HG02798 (cell line): ENCODE data around the gene FTCD.
"Not testable (repeated sequence)": the region's sequence is repeated elsewhere in the genome, so short reads cannot be mapped to it uniquely, and the experiment has no call there.

Experiments used
- ATAC-seq: cut with Tn5 transposase; IDR thresholded peaks from one replicate; pipeline ENCODE4 v1.9.1; 2021; ENCODE audit warnings: mild to moderate bottlenecking; ENCODE audit not compliant: unreplicated experiment, poor library complexity

The FTCD gene

DNA sequence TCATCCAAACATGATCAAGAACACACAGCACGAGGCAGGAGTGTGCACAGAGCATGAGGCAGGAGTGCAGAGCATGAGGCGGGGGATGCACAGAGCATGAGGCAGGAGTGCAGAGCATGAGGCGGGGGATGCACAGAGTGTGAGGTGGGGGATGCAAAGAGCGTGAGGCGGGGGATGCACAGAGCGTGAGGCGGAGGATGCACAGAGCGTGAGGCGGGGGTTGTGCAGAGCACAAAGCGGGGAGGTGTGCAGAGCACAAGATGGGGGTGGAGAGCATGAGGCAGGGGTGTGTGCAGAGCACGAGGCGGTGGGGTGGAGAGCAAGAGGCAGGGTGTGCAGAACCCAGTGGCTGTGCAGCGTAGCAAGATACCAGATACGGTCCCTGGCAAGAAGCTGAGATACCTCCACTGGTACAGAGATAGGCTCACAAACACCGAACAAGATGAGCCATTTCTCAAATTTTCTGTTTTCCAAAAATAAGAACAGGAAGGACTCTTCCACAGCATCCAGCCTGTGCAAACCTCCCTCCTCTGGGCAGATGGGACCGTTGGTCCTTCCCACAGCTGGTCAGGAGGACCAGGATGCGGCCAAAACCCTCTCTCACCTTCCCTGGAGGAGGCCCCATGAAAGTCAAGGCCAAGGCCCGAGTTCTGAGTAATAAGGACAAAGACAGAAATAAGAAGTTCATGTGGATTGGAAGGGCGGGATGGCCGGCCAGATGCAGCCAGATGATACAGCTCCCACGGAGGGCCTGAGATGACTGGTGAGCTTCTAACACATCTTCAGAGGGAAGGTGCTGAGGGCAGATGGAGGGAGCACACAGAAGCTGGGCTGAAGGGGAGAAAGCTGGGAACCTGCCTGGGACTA is 16.9 kb upstream of the FTCD start:
- no peak for ATAC-seq

GRCh38 chr21:46171585-46171984 is 16.2 kb upstream of the FTCD start:
- ATAC-seq: no peak

- not testable (repeated sequence) for ATAC-seq
These were observed 15.2 kb upstream of the FTCD start for GRCh38 chr21:46170436-46171193.

DNA sequence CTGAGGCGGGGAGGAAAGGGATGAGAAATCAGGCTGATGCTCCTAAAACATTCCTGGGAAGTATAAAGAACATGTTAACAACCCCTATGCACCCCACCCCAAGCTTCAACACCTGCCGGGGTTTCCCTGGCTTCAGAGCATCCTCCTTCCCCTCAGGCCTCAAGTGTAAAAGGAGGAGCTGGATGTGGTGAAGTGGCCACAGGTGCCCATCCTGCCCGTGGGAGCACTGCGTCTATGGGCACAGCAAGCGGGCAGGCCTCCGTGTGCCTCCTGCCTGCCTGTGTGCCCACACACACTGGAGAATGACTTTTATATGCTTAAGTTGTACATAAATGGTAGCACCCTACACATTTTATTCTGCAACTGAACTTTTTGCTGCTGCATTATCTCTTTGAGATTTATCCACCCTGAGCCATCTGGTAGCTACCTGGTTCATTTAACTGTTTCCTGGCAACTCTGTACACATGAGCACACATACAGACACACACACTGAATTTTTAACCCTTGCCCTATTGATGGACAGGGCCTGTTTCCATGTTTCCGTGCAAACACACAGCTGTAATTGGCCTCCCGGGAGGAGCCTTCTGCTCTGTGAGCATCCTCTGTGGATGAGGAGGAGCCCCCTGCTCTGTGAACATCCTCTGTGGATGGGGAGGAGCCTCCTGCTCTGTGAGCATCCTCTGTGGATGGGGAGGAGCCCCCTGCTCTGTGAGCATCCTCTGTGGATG is 13.4 kb upstream of the FTCD start:
- ATAC-seq: no peak

GRCh38 chr21:46168238-46168637 is 12.9 kb upstream of the FTCD start:
- ATAC-seq: no peak

DNA sequence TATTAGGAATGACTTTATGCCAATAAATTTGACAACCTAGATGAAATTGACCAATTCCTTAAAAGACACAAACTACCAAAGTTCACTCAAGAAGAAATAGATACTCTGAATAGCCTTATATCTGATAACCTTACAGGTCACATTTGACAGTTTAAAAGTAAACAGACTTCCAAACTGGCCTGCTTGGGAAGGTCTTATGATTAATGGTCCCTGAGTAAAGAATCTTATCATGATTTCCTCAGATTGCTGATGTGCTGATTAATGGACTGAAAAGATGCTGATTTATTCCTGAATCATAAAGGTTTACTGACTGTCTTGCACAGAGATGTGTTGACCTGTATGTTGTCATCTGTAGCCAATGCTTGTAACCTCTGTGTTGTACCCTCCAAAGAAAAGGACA is 9.7 kb upstream of the FTCD start:
- ATAC-seq: no peak

DNA sequence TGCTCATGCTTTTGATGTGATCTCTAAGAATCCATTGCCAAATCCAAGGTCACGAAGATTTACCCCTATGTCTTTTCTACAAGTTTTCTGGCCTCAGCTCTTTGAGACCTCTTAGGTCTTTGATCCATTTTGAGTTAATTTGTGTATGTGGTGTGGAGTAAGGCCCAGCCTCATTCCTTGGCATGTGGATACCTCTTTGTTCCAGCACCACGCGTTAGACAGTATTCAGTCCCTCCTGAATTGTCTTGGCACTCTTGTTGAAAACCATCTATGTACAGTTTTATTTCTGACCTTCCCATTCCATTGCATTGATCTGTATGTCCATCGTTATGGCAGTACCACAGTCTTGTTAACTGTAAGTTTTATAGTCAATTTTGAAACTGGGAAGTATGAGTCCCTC is 8.0 kb upstream of the FTCD start:
- ATAC-seq: no peak

DNA sequence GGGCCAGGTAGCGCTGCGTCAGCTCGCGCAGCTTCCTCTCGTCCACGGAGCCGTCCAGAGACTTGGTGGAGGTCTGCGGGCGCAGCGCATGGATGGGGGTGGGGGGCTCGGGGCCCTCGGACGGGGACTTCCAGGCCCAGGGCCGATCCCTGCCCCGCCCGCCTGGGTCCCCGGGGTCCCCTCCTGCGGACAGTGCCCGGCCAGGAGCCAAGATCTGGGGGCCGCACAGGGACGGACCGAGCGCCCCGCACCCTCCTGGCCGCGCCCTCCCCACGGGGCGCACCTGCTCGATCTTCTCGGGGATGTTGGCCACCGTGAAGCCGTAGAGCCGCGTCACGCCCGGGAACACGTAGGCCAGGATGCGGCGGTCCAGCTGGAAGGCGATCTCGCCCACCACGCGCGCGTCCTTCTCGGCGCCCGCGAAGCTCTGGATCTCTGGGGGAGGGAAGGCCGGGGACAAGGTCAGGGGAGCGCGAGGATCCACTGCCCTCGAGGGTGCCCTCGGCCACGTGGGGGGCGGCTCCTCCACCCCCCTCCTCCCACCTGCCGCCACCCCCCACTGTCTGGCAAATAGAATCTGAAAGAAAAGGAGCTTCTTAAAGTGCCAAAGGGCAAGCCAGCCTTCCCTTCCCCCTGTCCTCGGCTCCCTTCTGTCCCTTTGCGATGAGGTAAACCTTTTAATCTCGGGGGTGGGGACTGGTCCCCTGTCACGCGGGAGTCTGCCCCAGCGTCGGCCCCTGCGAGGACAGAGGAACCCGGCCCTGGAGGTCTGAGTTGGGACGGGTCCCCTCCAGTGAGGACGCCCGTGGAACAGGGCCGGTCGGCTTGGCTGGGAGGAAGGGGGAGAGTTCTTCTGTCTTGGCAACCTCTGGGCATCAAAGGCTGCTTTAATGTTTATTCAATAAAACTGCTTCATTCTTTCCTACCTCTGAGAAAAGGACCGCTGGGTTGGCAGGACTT is 6.5 kb upstream of the FTCD start:
- no peak for ATAC-seq

DNA sequence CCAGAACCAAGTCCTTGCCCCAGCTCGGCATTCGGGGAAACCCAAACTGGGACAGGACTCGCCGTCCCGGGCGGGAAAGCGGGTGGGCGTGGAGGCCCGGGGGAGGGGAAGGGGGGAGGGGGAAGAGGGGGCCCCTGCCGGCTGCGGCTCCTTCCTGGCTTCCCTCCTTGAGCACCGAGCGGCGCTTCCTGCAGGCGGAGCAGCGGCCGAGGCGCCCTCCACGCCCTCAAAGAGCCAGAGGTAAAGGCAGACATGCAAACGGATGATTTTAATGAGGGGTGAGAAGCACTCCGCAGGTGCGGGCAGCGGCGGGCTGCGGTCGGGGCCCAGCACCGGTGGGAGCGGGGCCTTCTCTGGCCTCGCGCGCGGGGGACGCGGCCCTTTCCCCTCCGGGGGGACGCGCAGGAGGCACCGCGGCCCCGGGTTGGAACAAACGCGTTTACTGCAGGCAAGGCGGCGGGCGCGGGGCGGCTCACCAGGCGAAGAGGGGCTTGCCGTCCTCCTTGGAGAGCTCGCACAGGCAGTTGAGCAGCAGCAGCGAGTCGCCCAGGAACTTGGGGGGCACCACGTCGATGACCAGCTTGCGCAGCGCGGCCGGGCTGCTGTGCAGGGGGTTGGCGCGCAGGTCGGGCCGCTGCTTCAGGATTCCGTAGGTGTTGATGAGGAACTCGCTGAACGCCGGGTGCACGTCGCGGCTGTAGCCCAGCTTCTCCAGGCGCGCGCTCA is 5.7 kb upstream of the FTCD start:
- ATAC-seq: no peak

DNA sequence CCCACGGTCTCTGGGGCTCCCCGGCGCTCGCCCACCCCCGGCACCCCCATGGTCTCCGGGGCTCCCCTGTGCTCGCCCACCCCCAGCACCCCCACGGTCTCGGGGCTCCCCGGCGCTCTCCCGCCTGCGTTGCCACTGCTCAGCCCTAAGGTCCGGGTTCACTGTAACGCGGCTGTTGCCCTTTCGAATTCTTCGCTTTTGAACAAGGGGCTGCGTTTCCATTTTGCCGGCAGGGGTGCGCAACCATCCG is 5.2 kb upstream of the FTCD start:
- ATAC-seq: no peak

- no peak for ATAC-seq
These were observed 4.7 kb upstream of the FTCD start for GRCh38 chr21:46159841-46160656.

DNA sequence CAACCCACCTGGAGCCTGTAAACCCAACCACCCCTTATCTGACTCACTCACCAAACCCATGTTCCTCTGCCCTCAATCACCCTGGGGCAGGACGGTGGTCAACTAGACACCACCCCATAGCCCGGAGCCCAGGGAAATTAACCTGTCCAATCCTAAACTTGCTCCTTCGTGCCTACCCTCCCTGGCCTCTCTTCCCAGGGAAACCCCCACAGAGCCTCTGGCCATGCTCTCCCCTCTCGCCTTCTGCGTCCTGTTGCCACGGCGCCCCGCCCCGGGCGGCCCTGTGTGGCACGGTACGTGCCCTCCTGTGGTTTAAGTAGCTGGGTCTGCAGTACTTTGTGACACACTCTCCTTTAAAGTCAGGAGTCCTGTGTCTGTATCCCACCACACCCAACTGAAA is 4.0 kb upstream of the FTCD start:
- no peak for ATAC-seq

- no peak for ATAC-seq
These were observed 3.4 kb upstream of the FTCD start for GRCh38 chr21:46158666-46159300.

DNA sequence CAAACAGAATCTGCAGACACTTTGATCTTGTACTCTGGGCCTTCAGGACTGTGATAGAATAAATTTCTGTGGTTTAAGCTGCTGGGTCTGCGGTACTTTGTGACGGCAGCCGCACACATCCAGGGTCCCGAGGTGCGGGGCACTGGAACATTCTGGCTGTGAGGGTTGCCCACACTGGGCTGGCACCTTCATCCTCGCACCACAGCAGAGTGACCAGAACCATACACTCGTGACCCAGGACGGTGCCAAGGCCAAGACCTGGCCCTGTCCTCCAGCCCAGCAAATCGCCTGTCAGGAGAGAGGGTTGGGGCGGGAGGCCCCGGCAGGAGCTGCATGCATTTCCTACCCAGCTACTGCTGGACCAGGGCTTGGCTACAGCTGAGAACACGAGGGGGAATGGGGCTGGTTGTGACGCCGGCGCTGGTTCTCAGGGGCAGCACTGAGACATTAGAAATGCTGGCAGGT is 2.6 kb upstream of the FTCD start:
- no peak for ATAC-seq

DNA sequence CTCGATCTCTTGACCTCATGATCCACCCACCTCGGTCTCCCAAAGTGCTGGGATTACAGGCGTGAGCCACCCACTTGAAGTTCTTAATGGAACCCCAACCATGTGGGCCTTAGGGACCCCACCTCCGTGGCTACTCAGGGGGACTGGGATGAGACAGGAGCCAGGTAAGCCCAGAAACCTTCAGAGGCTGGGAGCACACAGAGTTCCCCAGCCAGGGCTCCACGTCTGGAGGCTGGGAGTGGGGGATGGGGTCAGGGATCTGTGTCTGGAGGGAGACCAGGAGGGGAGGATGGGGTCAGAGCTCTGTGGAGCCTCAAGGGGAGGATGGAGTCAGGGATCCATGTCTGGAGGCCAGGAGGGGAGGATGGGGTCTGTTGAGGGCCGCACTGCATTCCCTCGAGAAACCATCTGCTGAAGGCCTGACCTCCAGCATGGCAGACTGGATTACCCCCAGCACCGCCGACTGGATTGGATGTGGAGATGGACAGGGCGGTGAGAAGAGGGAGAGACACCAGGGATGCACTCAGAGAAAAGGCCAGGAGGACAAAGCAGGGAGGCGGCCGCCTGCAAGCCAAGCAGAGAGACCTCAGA is 2.1 kb upstream of the FTCD start:
- no peak for ATAC-seq

DNA sequence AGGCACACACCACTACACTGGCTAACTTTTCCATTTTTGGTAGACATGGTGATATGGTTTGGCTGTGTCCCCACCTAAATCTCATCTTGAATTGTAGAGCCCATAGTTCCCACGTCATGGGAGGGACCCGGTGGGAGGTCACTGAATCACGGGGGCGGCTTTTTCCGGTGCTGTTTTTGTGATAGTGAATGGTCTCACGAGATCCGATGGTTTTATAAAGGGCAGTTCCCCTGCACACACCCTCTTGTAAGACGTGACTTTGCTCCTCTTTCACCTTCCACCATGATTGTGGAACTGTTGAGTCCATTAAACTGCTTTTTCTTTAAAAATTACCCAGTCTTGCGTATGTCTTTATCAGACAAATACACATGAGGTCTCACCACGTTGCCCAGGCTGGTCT is 1.3 kb upstream of the FTCD start:
- ATAC-seq: no peak

DNA sequence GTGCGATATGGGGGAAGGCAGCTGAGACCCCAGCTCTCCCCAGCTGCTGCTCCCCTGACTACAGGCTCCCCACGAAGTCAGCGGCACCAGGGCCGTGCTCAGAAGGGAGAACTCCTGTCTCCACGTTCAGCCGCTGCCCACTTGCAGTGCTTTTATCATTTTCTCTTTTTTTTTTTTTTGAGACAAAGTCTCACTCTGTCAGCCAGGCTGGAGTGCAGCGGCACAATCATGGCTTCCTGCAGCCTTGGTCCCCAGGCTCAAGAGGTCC is 933 bp upstream of the FTCD start:
- ATAC-seq: no peak

- ATAC-seq: no peak
These were observed 345 bp downstream of the FTCD start for GRCh38 chr21:46154955-46155513.
